NCI-H1417 treated with DMSO at 0.1 percent for 48 hours (cell line): ENCODE data around the gene BBS9.
"Not testable (repeated sequence)": the region's sequence is repeated elsewhere in the genome, so short reads cannot be mapped to it uniquely, and the experiment has no call there.

Experiments used
- DNase-seq: peaks from one replicate; lab custom pipeline; 2025; lab: John Stamatoyannopoulos, UW

Gene BBS9

GRCh38 chr7:33276729-33277128 is 147.4 kb downstream of the BBS9 start:
- no peak for DNase-seq

GRCh38 chr7:33278095-33278494 is 148.7 kb downstream of the BBS9 start:
- no peak for DNase-seq

GRCh38 chr7:33286501-33286900 is 157.1 kb downstream of the BBS9 start:
- DNase-seq, result no peak

GRCh38 chr7:33287738-33288137 is 158.4 kb downstream of the BBS9 start:
- DNase-seq, result no peak

GRCh38 chr7:33298848-33299247 is 169.5 kb downstream of the BBS9 start:
- DNase-seq, result no peak

GRCh38 chr7:33299425-33299824 is 170.1 kb downstream of the BBS9 start:
- no peak for DNase-seq

- DNase-seq, result no peak
Observed at GRCh38 chr7:33300131-33300530, 170.8 kb downstream of the BBS9 start.

GRCh38 chr7:33300742-33301141 is 171.4 kb downstream of the BBS9 start:
- DNase-seq, result no peak

GRCh38 chr7:33303978-33304557 is 174.7 kb downstream of the BBS9 start:
- not testable (repeated sequence) for DNase-seq

- DNase-seq, result no peak
Observed at GRCh38 chr7:33307205-33307604, 177.8 kb downstream of the BBS9 start.

GRCh38 chr7:33310546-33310945 is 181.2 kb downstream of the BBS9 start:
- DNase-seq, result no peak

- DNase-seq, result no peak
Observed at GRCh38 chr7:33325754-33326484, 196.6 kb downstream of the BBS9 start.

GRCh38 chr7:33326485-33326848 is 197.1 kb downstream of the BBS9 start:
- DNase-seq, result no peak

GRCh38 chr7:33327427-33327826 is 198.1 kb downstream of the BBS9 start:
- no peak for DNase-seq

GRCh38 chr7:33334349-33334748 is 205.0 kb downstream of the BBS9 start:
- no peak for DNase-seq

GRCh38 chr7:33336820-33337219 is 207.5 kb downstream of the BBS9 start:
- no peak for DNase-seq

GRCh38 chr7:33339074-33339790 is 209.9 kb downstream of the BBS9 start:
- no peak for DNase-seq

GRCh38 chr7:33346055-33346454 is 216.7 kb downstream of the BBS9 start:
- DNase-seq, result no peak

- DNase-seq, result no peak
Observed at GRCh38 chr7:33350577-33350976, 221.2 kb downstream of the BBS9 start.

- DNase-seq, result no peak
Observed at GRCh38 chr7:33351709-33352108, 222.3 kb downstream of the BBS9 start.

GRCh38 chr7:33354201-33354600 is 224.8 kb downstream of the BBS9 start:
- DNase-seq, result no peak

GRCh38 chr7:33355386-33355785 is 226.0 kb downstream of the BBS9 start:
- DNase-seq, result no peak

GRCh38 chr7:33356336-33356735 is 227.0 kb downstream of the BBS9 start:
- DNase-seq, result no peak
